ENCODE data around the gene CUX1.

GRCh38 chr7:101782476-101782875, 35.0 kb upstream of the CUX1 start:
- TF ChIP-seq TEAD4 (CRISPR knock-in tag; IDR thresholded peaks at IDR 0.05) (no peak), E2F4 (CRISPR knock-in tag; IDR thresholded peaks at IDR 0.05; ENCODE audit: borderline replicate concordance, low read depth) (no peak), JUN (CRISPR knock-in tag; IDR thresholded peaks at IDR 0.05) (no peak)
